HEK293 (cell line): Measurements from ENCODE around the gene RCOR2.

ENCODE experiments used
- ELK4 ChIP-seq: IDR thresholded peaks from 2 replicates; pipeline ENCODE4 v1.6.1; 2011; ENCODE audit warnings: mild to moderate bottlenecking, low read depth, low read length, borderline replicate concordance
- KLF16 ChIP-seq: fragments of 450-650 bp; formaldehyde crosslinking; IDR thresholded peaks from 2 replicates; pipeline ENCODE4 v1.5.1; 2017; ENCODE audit warnings: missing biosample characterization, missing genetic modification characterization
- KLF8 ChIP-seq: fragments of 450-650 bp; formaldehyde crosslinking; IDR thresholded peaks from 2 replicates; pipeline ENCODE4 v1.5.1; 2016; ENCODE audit warnings: missing biosample characterization, missing genetic modification characterization
- SP2 ChIP-seq: fragments of 450-650 bp; formaldehyde crosslinking; IDR thresholded peaks from 2 replicates; pipeline ENCODE4 v1.5.1; 2016; ENCODE audit warnings: missing biosample characterization, missing genetic modification characterization
- ZBTB7A ChIP-seq: fragments of 450-650 bp; formaldehyde crosslinking; IDR thresholded peaks from 2 replicates; pipeline ENCODE4 v1.5.1; 2016; ENCODE audit warnings: low read depth, missing biosample characterization, missing genetic modification characterization
- ZBTB8A ChIP-seq: fragments of 450-650 bp; formaldehyde crosslinking; IDR thresholded peaks from 2 replicates; pipeline ENCODE4 v1.5.1; 2016; ENCODE audit warnings: missing biosample characterization, missing genetic modification characterization
- ZNF26 ChIP-seq: fragments of 450-650 bp; formaldehyde crosslinking; IDR thresholded peaks from 2 replicates; pipeline ENCODE4 v1.5.1; 2016; ENCODE audit warnings: missing biosample characterization, missing genetic modification characterization
- ZNF274 ChIP-seq, 2 experiments: fragments of 200-500 bp in 1 of 2; fragments of 450-650 bp in 1 of 2; sonication (Bioruptor generic) in 1 of 2; formaldehyde crosslinking in 1 of 2; IDR thresholded peaks; 2 replicates each; pipeline versions ENCODE4 v1.5.1 to v1.6.1; 2014 to 2016; ENCODE audit warnings: borderline replicate concordance in 1 of 2, inconsistent platforms in 1 of 2, low read length in 1 of 2, missing biosample characterization in 1 of 2, missing genetic modification characterization in 1 of 2
- ZNF354C ChIP-seq: fragments of 450-650 bp; formaldehyde crosslinking; IDR thresholded peaks from 2 replicates; pipeline ENCODE4 v1.5.1; 2016; ENCODE audit warnings: missing biosample characterization, missing genetic modification characterization, low read depth, borderline replicate concordance
- ZNF621 ChIP-seq: fragments of 450-650 bp; formaldehyde crosslinking; IDR thresholded peaks from 2 replicates; pipeline ENCODE4 v1.5.1; 2017; ENCODE audit warnings: missing biosample characterization, missing genetic modification characterization
- ZNF791 ChIP-seq: fragments of 450-650 bp; formaldehyde crosslinking; IDR thresholded peaks from 2 replicates; pipeline ENCODE4 v1.5.1; 2016; ENCODE audit warnings: missing biosample characterization, missing genetic modification characterization
- TF ChIP-seq, protein P1 (sequence below): fragments of 450-650 bp; formaldehyde crosslinking; IDR thresholded peaks from 2 replicates; pipeline ENCODE4 v1.5.1; 2016; ENCODE audit warnings: missing biosample characterization, missing genetic modification characterization
- TF ChIP-seq, protein P2 (sequence below): fragments of 450-650 bp; formaldehyde crosslinking; IDR thresholded peaks from 2 replicates; pipeline ENCODE4 v1.5.1; 2016; ENCODE audit warnings: missing biosample characterization, missing genetic modification characterization
- TF ChIP-seq, protein P3 (sequence below): fragments of 450-650 bp; formaldehyde crosslinking; IDR thresholded peaks from 2 replicates; pipeline ENCODE4 v1.5.1; 2017; ENCODE audit warnings: missing biosample characterization, missing genetic modification characterization

DNA sequence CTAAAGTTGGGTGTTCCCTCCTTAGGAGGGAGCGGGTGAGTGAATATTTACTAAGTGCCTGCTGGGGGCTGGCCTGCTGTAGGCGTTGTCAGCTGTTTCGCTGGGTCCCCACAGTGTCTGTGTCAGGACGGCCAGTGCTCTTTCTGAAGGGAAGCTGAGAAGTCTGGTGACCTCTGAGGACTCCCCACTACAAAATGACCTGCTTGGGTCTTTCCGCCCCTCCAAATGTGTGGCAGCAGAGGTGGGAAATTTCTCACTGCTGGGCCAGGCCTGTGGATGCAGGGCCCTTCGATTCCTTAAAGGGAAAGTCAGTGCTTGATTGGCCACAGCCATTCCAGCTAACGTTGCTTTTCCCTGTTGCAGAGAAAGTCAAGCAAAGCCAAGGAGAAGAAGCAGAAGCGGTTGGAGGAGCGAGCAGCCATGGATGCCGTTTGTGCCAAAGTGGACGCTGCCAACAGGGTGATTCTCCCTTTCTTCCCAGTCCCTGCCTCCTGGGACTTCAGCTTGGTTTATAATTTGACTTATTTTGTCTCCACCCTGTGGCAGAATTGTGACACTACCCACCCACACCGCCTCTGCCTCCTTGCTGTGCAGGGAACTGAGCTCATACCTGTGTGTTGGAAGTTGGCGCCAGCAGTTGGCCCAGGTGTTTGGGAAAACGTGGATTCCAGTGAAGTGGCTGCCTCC is 28.7 kb upstream of the RCOR2 start:
- TF ChIP-seq, protein P1, sequence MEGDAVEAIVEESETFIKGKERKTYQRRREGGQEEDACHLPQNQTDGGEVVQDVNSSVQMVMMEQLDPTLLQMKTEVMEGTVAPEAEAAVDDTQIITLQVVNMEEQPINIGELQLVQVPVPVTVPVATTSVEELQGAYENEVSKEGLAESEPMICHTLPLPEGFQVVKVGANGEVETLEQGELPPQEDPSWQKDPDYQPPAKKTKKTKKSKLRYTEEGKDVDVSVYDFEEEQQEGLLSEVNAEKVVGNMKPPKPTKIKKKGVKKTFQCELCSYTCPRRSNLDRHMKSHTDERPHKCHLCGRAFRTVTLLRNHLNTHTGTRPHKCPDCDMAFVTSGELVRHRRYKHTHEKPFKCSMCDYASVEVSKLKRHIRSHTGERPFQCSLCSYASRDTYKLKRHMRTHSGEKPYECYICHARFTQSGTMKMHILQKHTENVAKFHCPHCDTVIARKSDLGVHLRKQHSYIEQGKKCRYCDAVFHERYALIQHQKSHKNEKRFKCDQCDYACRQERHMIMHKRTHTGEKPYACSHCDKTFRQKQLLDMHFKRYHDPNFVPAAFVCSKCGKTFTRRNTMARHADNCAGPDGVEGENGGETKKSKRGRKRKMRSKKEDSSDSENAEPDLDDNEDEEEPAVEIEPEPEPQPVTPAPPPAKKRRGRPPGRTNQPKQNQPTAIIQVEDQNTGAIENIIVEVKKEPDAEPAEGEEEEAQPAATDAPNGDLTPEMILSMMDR, result peak; percentile 64
- TF ChIP-seq, protein P2, sequence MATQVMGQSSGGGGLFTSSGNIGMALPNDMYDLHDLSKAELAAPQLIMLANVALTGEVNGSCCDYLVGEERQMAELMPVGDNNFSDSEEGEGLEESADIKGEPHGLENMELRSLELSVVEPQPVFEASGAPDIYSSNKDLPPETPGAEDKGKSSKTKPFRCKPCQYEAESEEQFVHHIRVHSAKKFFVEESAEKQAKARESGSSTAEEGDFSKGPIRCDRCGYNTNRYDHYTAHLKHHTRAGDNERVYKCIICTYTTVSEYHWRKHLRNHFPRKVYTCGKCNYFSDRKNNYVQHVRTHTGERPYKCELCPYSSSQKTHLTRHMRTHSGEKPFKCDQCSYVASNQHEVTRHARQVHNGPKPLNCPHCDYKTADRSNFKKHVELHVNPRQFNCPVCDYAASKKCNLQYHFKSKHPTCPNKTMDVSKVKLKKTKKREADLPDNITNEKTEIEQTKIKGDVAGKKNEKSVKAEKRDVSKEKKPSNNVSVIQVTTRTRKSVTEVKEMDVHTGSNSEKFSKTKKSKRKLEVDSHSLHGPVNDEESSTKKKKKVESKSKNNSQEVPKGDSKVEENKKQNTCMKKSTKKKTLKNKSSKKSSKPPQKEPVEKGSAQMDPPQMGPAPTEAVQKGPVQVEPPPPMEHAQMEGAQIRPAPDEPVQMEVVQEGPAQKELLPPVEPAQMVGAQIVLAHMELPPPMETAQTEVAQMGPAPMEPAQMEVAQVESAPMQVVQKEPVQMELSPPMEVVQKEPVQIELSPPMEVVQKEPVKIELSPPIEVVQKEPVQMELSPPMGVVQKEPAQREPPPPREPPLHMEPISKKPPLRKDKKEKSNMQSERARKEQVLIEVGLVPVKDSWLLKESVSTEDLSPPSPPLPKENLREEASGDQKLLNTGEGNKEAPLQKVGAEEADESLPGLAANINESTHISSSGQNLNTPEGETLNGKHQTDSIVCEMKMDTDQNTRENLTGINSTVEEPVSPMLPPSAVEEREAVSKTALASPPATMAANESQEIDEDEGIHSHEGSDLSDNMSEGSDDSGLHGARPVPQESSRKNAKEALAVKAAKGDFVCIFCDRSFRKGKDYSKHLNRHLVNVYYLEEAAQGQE (tag by site-specific recombination), result no peak
- TF ChIP-seq ELK4, result no peak
- no peak for TF ChIP-seq ZBTB7A (tag by site-specific recombination)
- TF ChIP-seq, protein P3, sequence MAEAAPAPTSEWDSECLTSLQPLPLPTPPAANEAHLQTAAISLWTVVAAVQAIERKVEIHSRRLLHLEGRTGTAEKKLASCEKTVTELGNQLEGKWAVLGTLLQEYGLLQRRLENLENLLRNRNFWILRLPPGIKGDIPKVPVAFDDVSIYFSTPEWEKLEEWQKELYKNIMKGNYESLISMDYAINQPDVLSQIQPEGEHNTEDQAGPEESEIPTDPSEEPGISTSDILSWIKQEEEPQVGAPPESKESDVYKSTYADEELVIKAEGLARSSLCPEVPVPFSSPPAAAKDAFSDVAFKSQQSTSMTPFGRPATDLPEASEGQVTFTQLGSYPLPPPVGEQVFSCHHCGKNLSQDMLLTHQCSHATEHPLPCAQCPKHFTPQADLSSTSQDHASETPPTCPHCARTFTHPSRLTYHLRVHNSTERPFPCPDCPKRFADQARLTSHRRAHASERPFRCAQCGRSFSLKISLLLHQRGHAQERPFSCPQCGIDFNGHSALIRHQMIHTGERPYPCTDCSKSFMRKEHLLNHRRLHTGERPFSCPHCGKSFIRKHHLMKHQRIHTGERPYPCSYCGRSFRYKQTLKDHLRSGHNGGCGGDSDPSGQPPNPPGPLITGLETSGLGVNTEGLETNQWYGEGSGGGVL (tag by site-specific recombination), result no peak
- TF ChIP-seq ZNF791 (tag by site-specific recombination), result no peak
- no peak for TF ChIP-seq ZNF274 (IDR thresholded peaks at IDR 0.05; ENCODE audit: low read length)
- TF ChIP-seq ZNF274 (tag by site-specific recombination; IDR thresholded peaks at IDR 0.05; ENCODE audit: borderline replicate concordance), result no peak
- TF ChIP-seq KLF8 (tag by site-specific recombination), result no peak
- TF ChIP-seq ZBTB8A, result no peak
- no peak for TF ChIP-seq SP2 (tag by site-specific recombination)
- TF ChIP-seq KLF16, result no peak
- no peak for TF ChIP-seq ZNF26 (tag by site-specific recombination)
- no peak for TF ChIP-seq ZNF621 (tag by site-specific recombination)
- no peak for TF ChIP-seq ZNF354C (tag by site-specific recombination)
